Effector memory CD8-positive, alpha-beta T cell (primary cell): Measurements from ENCODE around the gene SERP2.

Source experiments
- ATAC-seq: fragments of 150-1000 bp; cut with Tn5 transposase; replicated peaks from 2 replicates; pipeline ENCODE4 v1.10.0; 2021; ENCODE audit warnings: mild to moderate bottlenecking, moderate library complexity
- DNase-seq, 3 experiments: peaks; one replicate each; pipeline ENCODE4 v3.0.0; 2021
- H3K27ac Mint-ChIP-seq, 2 donors: one replicate each; pipeline ENCODE4 v1.8.0; 2022; ENCODE audit warnings: mild to moderate bottlenecking in 2 of 2, mixed read lengths in 2 of 2, moderate library complexity in 2 of 2
- H3K27me3 Mint-ChIP-seq, 2 donors: one replicate each; pipeline ENCODE4 v1.8.0; 2022; ENCODE audit warnings: mixed read lengths in 2 of 2
- H3K36me3 Mint-ChIP-seq: one replicate; pipeline ENCODE4 v1.8.0; 2022; ENCODE audit warnings: mild to moderate bottlenecking, moderate library complexity, mixed read lengths; ENCODE audit not compliant: insufficient read depth
- H3K4me1 Mint-ChIP-seq, 2 donors: one replicate each; pipeline ENCODE4 v1.8.0; 2022; ENCODE audit warnings: low read depth in 2 of 2, mixed read lengths in 2 of 2
- H3K4me3 Mint-ChIP-seq, 2 donors: one replicate each; pipeline ENCODE4 v1.8.0; 2022; ENCODE audit warnings: mild to moderate bottlenecking in 2 of 2, mixed read lengths in 2 of 2, moderate library complexity in 2 of 2
- H3K9me3 Mint-ChIP-seq, 2 donors: one replicate each; pipeline ENCODE4 v1.8.0; 2022; ENCODE audit warnings: mixed read lengths in 2 of 2

Gene SERP2

GRCh38 chr13:44401577-44401976 lies 28.0 kb downstream of the SERP2 start:
- Mint-ChIP-seq H3K27ac (no peak overlapping the region), H3K9me3 (no peaks in the 10 kb centered on the region), H3K27me3 (peaks cover 25 to 47% of the 10 kb centered on the region in 2 donors), H3K4me1 (no peaks in the 10 kb centered on the region), H3K36me3 (no peaks in the 10 kb centered on the region), H3K4me3 (no peak overlapping the region)
- DNase-seq (no peak), ATAC-seq (no peak)

DNA sequence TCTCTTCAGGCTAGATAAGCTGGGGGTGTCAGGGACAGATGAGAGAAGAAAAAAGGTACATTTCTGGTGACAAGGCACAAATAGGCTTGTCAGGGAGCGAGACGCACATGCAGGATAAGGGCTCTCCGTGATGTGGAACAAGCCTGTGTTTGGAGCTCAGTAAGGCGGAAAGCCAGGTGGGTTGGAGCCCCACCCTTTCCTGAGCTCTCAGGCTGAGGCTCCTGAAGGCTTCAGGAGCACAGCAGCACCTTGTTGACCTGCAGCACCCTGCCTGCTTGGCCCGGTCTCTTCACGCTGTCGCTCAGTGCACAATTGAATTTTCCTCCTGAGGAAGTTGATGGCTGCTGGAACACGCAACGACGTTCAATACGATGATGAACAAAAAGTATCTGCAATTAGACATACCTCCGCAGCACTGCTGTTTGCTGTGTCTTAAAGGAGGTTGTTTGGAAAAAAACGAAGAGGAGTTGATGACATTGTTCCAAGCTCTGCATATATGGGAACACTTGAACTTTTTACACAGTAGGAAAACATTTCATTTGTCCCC lies 29.3 kb downstream of the SERP2 start:
- H3K9me3 Mint-ChIP-seq = no peaks in the 10 kb centered on the region
- no peaks in the 10 kb centered on the region for H3K4me1 Mint-ChIP-seq
- ATAC-seq (no peak), DNase-seq (no peak)
- no peak overlapping the region for H3K4me3 Mint-ChIP-seq
- H3K27me3 Mint-ChIP-seq = peaks cover 26 to 41% of the 10 kb centered on the region in 2 donors
- H3K27ac Mint-ChIP-seq = no peak overlapping the region
- no peaks in the 10 kb centered on the region for H3K36me3 Mint-ChIP-seq

DNA sequence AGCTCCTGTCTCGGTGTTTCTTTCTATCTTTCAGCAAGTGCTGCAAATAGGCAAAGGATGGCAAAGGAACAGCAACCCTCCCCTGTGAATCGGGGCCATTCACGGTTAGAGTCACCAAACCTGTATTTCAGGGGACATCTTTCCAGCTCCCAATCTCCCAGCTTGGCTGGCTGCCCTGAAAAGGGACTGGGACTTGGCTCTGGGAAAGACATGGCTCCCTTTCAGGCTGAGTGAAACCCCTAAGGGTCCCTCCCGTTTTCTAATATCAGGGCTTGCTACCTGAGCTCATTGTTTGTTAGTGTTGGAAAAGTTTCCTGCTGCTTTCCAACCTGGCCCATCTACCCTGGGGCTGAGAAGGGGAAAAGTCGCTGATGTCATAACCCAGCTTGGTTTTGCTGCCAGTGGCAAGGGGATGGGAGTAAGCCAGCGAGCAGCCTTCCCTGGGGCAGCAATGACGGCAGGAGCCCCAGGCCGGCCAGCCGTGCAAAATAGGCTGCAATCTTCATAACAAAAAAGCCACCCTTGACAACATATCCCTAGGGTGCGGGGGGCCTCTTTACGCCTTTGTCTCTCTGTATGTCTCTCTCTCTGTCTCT lies 29.9 kb downstream of the SERP2 start:
- Mint-ChIP-seq H3K4me3 (no peak overlapping the region), H3K4me1 (no peaks in the 10 kb centered on the region), H3K36me3 (no peaks in the 10 kb centered on the region), H3K9me3 (no peaks in the 10 kb centered on the region), H3K27ac (no peak overlapping the region), H3K27me3 (peaks cover 26 to 35% of the 10 kb centered on the region in 2 donors)
- ATAC-seq (no peak), DNase-seq (no peak)

DNA sequence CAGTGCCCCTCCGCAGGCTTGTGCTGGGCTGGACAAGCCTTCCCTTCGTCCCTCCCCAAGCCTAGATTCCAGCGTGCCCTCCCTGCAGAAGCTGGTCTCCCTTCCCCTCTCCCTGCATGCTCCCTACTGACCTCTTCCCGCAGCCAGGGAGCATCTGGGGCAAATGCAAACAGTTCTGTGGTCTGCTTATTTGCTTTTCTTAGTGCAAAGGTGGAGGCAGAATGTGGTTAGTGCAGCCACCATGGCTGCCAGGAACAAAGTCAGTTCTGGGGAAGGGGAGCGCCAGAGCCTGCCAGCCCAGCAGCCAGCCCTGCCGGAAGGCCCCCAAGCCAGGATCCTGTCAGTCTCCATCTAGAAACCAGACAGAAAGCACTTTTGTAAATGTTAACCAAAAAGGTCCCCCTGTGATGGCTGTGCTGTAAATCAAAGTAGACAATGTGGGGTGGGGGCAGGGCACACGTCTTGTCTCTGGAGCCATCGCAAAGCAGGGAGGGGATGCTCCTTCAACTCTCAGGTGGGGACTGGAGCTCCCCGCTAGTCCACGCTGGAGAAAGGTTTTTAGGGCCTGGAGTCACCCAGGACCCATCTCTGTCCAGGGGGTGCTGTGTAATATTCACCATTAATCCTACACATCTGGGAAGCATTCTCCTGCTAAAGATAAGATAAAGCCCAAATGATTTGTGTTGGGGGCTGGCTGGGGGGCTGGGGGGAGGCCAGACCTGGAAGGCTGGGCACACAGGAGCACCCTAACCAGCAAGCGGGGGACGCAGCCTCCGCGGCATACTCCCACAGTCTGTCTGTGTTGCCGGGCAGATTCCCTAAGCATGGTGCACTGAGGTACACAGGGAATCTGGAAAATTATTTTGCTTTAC lies 30.9 kb downstream of the SERP2 start:
- H3K27ac Mint-ChIP-seq = no peak overlapping the region
- no peak overlapping the region for H3K4me3 Mint-ChIP-seq
- H3K36me3 Mint-ChIP-seq = no peaks in the 10 kb centered on the region
- DNase-seq (no peak), ATAC-seq (no peak)
- H3K9me3 Mint-ChIP-seq = no peaks in the 10 kb centered on the region
- H3K27me3 Mint-ChIP-seq = peaks cover 22 to 34% of the 10 kb centered on the region in 2 donors
- no peaks in the 10 kb centered on the region for H3K4me1 Mint-ChIP-seq

- H3K9me3 Mint-ChIP-seq = no peaks in the 10 kb centered on the region
- H3K36me3 Mint-ChIP-seq = no peaks in the 10 kb centered on the region
- no peak for ATAC-seq
- peaks cover 0 to 1% of the 10 kb centered on the region in 2 donors for H3K4me1 Mint-ChIP-seq
- peaks cover 22 to 49% of the 10 kb centered on the region in 2 donors for H3K27me3 Mint-ChIP-seq
- H3K27ac Mint-ChIP-seq = no peak overlapping the region
- DNase-seq = no peak
- no peak overlapping the region for H3K4me3 Mint-ChIP-seq
These were observed 33.0 kb downstream of the SERP2 start for GRCh38 chr13:44406617-44407016.

DNA sequence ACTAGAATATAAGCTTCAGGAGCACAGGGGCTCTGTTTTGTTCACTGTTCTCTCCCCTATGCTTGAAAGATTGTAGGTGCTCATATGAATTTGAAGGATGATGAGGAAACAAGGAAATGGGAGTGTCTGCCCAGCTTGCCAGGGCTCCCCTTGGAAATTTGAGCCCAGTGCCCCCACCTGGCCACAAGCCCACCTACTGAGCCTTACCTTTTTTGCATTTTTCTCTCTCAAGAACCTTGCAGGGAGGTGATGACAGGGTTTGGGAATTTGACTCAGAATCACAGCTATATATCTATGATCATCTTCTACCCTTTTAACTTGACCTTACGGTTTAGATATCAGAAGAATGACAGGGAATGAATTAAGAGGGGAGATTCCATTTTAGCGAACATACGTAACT lies 33.8 kb downstream of the SERP2 start:
- no peak for ATAC-seq
- no peaks in the 10 kb centered on the region for H3K36me3 Mint-ChIP-seq
- H3K9me3 Mint-ChIP-seq = no peaks in the 10 kb centered on the region
- H3K27ac Mint-ChIP-seq = no peak overlapping the region
- H3K4me3 Mint-ChIP-seq = no peak overlapping the region
- peaks cover 0 to 1% of the 10 kb centered on the region in 2 donors for H3K4me1 Mint-ChIP-seq
- no peak for DNase-seq
- peaks cover 22 to 49% of the 10 kb centered on the region in 2 donors for H3K27me3 Mint-ChIP-seq

- Mint-ChIP-seq H3K9me3 (no peaks in the 10 kb centered on the region), H3K4me3 (no peak overlapping the region), H3K36me3 (no peaks in the 10 kb centered on the region), H3K4me1 (peaks cover 0 to 1% of the 10 kb centered on the region in 2 donors), H3K27me3 (peaks cover 22 to 49% of the 10 kb centered on the region in 2 donors), H3K27ac (no peak overlapping the region)
- ATAC-seq (no peak), DNase-seq (no peak)
These were observed 34.3 kb downstream of the SERP2 start for GRCh38 chr13:44407891-44408290.

DNA sequence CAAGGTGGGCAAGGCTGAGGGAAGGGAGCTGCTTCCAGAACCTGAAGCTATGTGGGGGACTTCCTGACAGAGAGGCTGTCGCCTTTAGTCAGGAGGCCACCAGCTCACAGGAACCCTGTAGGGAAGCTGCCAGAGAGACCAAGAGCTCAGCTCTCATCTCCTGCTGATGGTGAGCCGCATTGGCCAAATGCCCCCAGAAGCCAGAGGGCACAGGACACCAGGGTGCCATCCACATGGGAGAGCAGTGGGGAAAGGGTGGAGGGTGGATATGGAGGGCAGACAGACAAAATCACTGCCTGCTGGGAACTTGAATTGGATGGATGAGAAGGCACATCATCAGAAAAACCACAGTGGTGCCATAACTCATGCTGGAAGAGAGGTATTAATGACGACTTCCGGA lies 36.0 kb downstream of the SERP2 start:
- Mint-ChIP-seq H3K27ac (no peak overlapping the region), H3K27me3 (peaks cover 15 to 44% of the 10 kb centered on the region in 2 donors), H3K36me3 (no peaks in the 10 kb centered on the region), H3K4me1 (peaks cover 0 to 1% of the 10 kb centered on the region in 2 donors), H3K9me3 (no peaks in the 10 kb centered on the region), H3K4me3 (no peak overlapping the region)
- ATAC-seq = no peak
- DNase-seq = no peak

DNA sequence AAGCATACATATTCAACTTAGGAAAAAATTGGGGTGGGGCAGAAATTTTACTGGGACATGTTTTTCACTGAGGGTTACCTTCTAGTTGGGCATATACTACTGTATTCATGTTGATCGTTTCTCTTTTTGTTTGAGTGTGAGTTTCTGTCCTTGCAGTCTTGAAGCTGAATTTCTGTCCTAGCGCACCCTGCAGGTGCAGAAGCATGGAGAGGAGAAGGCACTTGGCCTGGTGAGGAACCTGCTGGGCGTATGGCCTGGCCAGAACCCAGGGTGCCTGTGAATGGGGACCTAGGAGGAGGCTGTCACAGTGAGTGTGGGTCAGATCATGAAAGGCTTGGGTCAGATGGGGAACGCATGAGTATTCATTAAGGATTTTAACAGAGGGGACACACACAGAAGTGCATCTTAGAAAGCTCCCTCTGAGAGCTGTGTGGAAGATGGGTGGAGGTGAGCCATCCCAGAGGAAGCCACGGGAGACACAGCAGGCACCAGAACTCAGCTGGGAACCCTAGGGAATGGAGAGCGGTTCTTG lies 36.8 kb downstream of the SERP2 start:
- Mint-ChIP-seq H3K36me3 (no peaks in the 10 kb centered on the region), H3K9me3 (no peaks in the 10 kb centered on the region), H3K4me1 (peaks cover 0 to 1% of the 10 kb centered on the region in 2 donors), H3K27ac (no peak overlapping the region), H3K4me3 (no peak overlapping the region), H3K27me3 (peaks cover 11 to 36% of the 10 kb centered on the region in 2 donors)
- no peak for ATAC-seq
- DNase-seq = no peak

- DNase-seq = no peak
- peaks cover 0 to 1% of the 10 kb centered on the region in 2 donors for H3K4me1 Mint-ChIP-seq
- H3K27ac Mint-ChIP-seq = no peak overlapping the region
- no peaks in the 10 kb centered on the region for H3K36me3 Mint-ChIP-seq
- peaks cover 11 to 35% of the 10 kb centered on the region in 2 donors for H3K27me3 Mint-ChIP-seq
- no peaks in the 10 kb centered on the region for H3K9me3 Mint-ChIP-seq
- no peak overlapping the region for H3K4me3 Mint-ChIP-seq
- no peak for ATAC-seq
These were observed 38.2 kb downstream of the SERP2 start for GRCh38 chr13:44411841-44412240.

- Mint-ChIP-seq H3K4me1 (peaks cover 0 to 1% of the 10 kb centered on the region in 2 donors), H3K36me3 (no peaks in the 10 kb centered on the region), H3K9me3 (no peaks in the 10 kb centered on the region), H3K27me3 (peaks cover 13 to 38% of the 10 kb centered on the region in 2 donors), H3K27ac (no peak overlapping the region), H3K4me3 (no peak overlapping the region)
- ATAC-seq (no peak), DNase-seq (no peak)
These were observed 38.8 kb downstream of the SERP2 start for GRCh38 chr13:44412346-44412935.

DNA sequence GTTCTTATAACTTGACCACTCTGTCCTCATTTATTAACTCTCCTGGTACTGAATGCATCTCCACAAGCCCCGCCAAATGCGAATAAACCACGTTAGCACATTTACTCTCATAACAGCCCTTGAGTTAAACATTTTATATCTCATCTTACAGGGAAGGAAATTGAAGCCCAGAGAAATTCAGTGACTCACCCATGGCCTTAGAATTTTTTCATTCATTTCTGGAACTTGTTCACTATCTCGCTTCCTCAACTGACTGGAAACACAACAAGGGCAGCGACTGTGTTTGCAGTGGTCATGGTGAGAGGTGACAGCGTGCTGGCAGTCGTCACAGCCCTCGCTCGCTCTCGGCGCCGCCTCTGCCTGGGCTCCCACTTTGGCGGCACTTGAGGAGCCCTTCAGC lies 39.5 kb downstream of the SERP2 start:
- ATAC-seq (no peak), DNase-seq (no peak)
- H3K27ac Mint-ChIP-seq = no peak overlapping the region
- H3K27me3 Mint-ChIP-seq = peaks cover 13 to 38% of the 10 kb centered on the region in 2 donors
- no peak overlapping the region for H3K4me3 Mint-ChIP-seq
- H3K9me3 Mint-ChIP-seq = no peaks in the 10 kb centered on the region
- H3K36me3 Mint-ChIP-seq = no peaks in the 10 kb centered on the region
- H3K4me1 Mint-ChIP-seq = peaks cover 0 to 1% of the 10 kb centered on the region in 2 donors

GRCh38 chr13:44414716-44415115 lies 41.1 kb downstream of the SERP2 start:
- ATAC-seq = no peak
- peaks cover 0 to 1% of the 10 kb centered on the region in 2 donors for H3K4me1 Mint-ChIP-seq
- no peak for DNase-seq
- H3K27ac Mint-ChIP-seq = no peak overlapping the region
- H3K36me3 Mint-ChIP-seq = no peaks in the 10 kb centered on the region
- no peak overlapping the region for H3K4me3 Mint-ChIP-seq
- no peaks in the 10 kb centered on the region for H3K9me3 Mint-ChIP-seq
- peaks cover 13 to 28% of the 10 kb centered on the region in 2 donors for H3K27me3 Mint-ChIP-seq
